Skin of body (tissue), 1 donor: ENCODE data around the gene NINJ1. TPM values are rescaled to one million over a fixed set of nuclear protein-coding genes. Genes with fewer than 3 reads are reported as not detected.

Experiments used
- total RNA-seq: library from RNA; depleted of rRNA; stranded (reverse); fragments of >200 nt; gene quantifications from one replicate; pipeline ENCODE4 v1.2.3, GENCODE V29; 2014

NINJ1 gene
- total RNA-seq, 1 donor from 2014 or later = 19.6 TPM

Other genes starting within 250 kb of the NINJ1 start
- gene FGD3, start 186.7 kb downstream of the NINJ1 start, total RNA-seq = 5.9 TPM
- gene SUSD3, start 75.5 kb downstream of the NINJ1 start, total RNA-seq = 3.0 TPM
- 18.6 TPM for gene CARD19, start 38.0 kb downstream of the NINJ1 start, total RNA-seq
- 11.2 TPM for gene WNK2, start 49.9 kb upstream of the NINJ1 start, total RNA-seq